ENCODE measurements around the gene CYP17A1.
A peak's percentile ranks its signal among the peaks of the same experiment; 100 is the strongest.
"Not testable (repeated sequence)": the region's sequence is repeated elsewhere in the genome, so short reads cannot be mapped to it uniquely, and the experiment has no call there.

CYP17A1 gene

GRCh38 chr10:102837230-102837721 lies at the start of gene CYP17A1:
TSS of gene CYP17A1 (minus strand) at chr10:102837413. CDS start at chr10:102837361, 52 bp downstream.
- no peak for DNase-seq

- no peak for DNase-seq
Measured at GRCh38 chr10:102880256-102880655, 43.0 kb upstream of the CYP17A1 start.

GRCh38 chr10:102878629-102879028 lies 41.4 kb upstream of the CYP17A1 start:
- DNase-seq = no peak

- DNase-seq = no peak
Measured at GRCh38 chr10:102876747-102877153, 39.5 kb upstream of the CYP17A1 start.

- no peak for DNase-seq
Measured at GRCh38 chr10:102872163-102872562, 35.0 kb upstream of the CYP17A1 start.

- no peak for DNase-seq
Measured at GRCh38 chr10:102870221-102870620, 33.0 kb upstream of the CYP17A1 start.

GRCh38 chr10:102869258-102870198 lies 32.3 kb upstream of the CYP17A1 start, which contains the start of gene AS3MT:
TSS of gene AS3MT (plus strand) at chr10:102869470. CDS start at chr10:102869593, 123 bp downstream.
- peak in 1 of 2 experiments; percentile 2 for DNase-seq

- DNase-seq = no peak
Measured at GRCh38 chr10:102868911-102869257, 31.7 kb upstream of the CYP17A1 start.

GRCh38 chr10:102865620-102866019 lies 28.4 kb upstream of the CYP17A1 start:
- no peak for DNase-seq

GRCh38 chr10:102863660-102864059 lies 26.4 kb upstream of the CYP17A1 start:
- no peak for DNase-seq

GRCh38 chr10:102859911-102860310 lies 22.7 kb upstream of the CYP17A1 start:
- DNase-seq = peak; percentile 25 to 67

- DNase-seq = no peak
Measured at GRCh38 chr10:102856758-102857424, 19.7 kb upstream of the CYP17A1 start.

GRCh38 chr10:102855731-102856436 lies 18.7 kb upstream of the CYP17A1 start:
- not testable (repeated sequence) for DNase-seq

GRCh38 chr10:102853237-102853636 lies 16.0 kb upstream of the CYP17A1 start:
- DNase-seq = not testable (repeated sequence)

GRCh38 chr10:102850025-102850518 lies 12.9 kb upstream of the CYP17A1 start:
- no peak for DNase-seq

- no peak for DNase-seq
Measured at GRCh38 chr10:102845352-102845902, 8.2 kb upstream of the CYP17A1 start.

GRCh38 chr10:102844190-102844776 lies 7.1 kb upstream of the CYP17A1 start:
- not testable (repeated sequence) for DNase-seq

GRCh38 chr10:102843139-102843538 lies 5.9 kb upstream of the CYP17A1 start:
- DNase-seq = not testable (repeated sequence)

GRCh38 chr10:102841827-102842345 lies 4.7 kb upstream of the CYP17A1 start:
- no peak for DNase-seq

GRCh38 chr10:102838276-102838927 lies 1.2 kb upstream of the CYP17A1 start:
- not testable (repeated sequence) for DNase-seq

GRCh38 chr10:102835007-102835482 lies 2.2 kb downstream of the CYP17A1 start:
- peak; percentile 56 to 63 for DNase-seq

Data from NCI-H2081 (cell line).